ENCODE results near the gene POU6F2. TPM values are rescaled to one million over a fixed set of nuclear protein-coding genes. Genes with fewer than 3 reads are reported as not detected.

The POU6F2 gene
- total and polyA plus RNA-seq, 8 donors, result 0.37 TPM; not detected in 7

DNA sequence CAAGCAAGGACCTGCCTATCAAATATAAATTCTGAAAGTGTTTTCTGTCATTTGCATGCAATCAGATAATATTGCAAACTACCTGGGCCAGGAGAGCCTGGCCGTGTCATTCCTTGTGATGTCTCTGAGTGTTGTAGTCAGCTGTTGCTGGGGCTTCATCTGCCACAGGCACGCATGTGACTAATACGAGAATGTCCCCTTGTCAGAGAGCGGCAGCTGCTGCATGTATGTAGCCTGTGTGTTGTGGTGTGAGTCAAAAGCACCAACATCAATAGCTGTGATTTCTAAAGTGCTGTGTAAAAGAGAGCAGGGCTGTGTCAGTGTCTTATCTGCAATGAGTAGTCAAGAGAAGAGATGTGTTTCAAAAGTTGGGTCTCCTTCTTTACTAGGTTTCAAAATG is 155.4 kb downstream of the POU6F2 start:
- no peaks in the 10 kb centered on the region for H3K27me3 ChIP-seq
- TF ChIP-seq POLR2A (IDR thresholded peaks at IDR 0.05), result no peak
- TF ChIP-seq EP300 (IDR thresholded peaks at IDR 0.05), result no peak
- no peak for TF ChIP-seq POLR2AphosphoS5 (IDR thresholded peaks at IDR 0.05)
- TF ChIP-seq, protein P1, sequence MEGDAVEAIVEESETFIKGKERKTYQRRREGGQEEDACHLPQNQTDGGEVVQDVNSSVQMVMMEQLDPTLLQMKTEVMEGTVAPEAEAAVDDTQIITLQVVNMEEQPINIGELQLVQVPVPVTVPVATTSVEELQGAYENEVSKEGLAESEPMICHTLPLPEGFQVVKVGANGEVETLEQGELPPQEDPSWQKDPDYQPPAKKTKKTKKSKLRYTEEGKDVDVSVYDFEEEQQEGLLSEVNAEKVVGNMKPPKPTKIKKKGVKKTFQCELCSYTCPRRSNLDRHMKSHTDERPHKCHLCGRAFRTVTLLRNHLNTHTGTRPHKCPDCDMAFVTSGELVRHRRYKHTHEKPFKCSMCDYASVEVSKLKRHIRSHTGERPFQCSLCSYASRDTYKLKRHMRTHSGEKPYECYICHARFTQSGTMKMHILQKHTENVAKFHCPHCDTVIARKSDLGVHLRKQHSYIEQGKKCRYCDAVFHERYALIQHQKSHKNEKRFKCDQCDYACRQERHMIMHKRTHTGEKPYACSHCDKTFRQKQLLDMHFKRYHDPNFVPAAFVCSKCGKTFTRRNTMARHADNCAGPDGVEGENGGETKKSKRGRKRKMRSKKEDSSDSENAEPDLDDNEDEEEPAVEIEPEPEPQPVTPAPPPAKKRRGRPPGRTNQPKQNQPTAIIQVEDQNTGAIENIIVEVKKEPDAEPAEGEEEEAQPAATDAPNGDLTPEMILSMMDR (IDR thresholded peaks at IDR 0.05), result no peak
- intact Hi-C loops (cut with DNase I; ENCODE audit: low total_unique reads), result no loop called here
- DNase-seq, result no peak
- H3K27ac ChIP-seq, result no peak overlapping the region
- WGBS, 5 donors, result 74 to 87% (median 81%) methylated on average over 4 of the region's 4 CpGs
- no peak overlapping the region for H3K4me3 ChIP-seq
- H3K4me1 ChIP-seq, result no peaks in the 10 kb centered on the region
- H3K36me3 ChIP-seq, result no peaks in the 10 kb centered on the region
- no peaks in the 10 kb centered on the region for H3K9me3 ChIP-seq

DNA sequence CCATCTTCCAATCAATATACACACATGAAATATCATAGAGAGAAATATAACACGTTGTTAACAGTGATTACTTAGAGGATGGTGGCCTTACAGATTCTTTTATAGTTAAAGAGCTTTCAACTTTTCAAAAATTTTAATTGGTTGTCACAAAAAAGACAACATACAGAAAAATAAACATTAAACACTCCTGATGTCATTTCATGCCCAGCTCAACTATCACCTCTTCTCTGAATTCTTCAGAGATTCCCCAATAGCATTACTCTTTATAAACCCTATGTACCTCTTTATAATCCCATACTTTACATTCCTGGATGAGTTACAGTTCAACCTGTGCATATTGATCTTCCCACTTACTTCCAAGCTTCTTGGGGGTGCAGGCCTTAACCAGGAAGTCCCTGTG is 159.8 kb downstream of the POU6F2 start:
- TF ChIP-seq EP300 (IDR thresholded peaks at IDR 0.05), result no peak
- TF ChIP-seq POLR2A (IDR thresholded peaks at IDR 0.05), result no peak
- TF ChIP-seq, protein P1 (IDR thresholded peaks at IDR 0.05), result no peak
- TF ChIP-seq POLR2AphosphoS5 (IDR thresholded peaks at IDR 0.05), result no peak
- Histone ChIP-seq H3K36me3 (no peaks in the 10 kb centered on the region), H3K27ac (no peak overlapping the region), H3K4me3 (no peak overlapping the region), H3K4me1 (no peaks in the 10 kb centered on the region), H3K9me3 (peaks cover 0 to 11% (median 5%) of the 10 kb centered on the region in 4 donors), H3K27me3 (no peaks in the 10 kb centered on the region)
- DNase-seq, result no peak
- intact Hi-C loops (cut with DNase I; ENCODE audit: low total_unique reads), result no loop called here
- WGBS, 5 donors, result 79 to 84% (median 83%) methylated on average over 1 of the region's 1 CpG

DNA sequence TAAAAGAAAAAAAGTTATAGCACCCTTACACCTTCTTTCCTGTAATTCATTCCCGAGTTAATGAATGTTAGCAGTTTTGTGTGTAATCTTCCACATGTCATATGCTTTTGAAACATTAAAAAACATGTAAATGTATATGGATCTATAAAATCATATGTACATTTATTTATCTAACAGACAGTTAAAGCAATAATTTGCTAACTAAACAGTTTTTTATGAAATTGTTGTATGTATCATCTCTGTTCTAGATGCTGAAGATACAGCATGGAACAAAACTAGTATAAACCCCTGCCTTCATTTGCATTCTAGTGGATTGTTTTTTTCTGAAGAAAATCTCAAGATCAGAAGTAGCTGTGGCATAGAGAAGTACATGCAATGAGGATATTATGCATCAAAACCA is 165.0 kb downstream of the POU6F2 start:
- Histone ChIP-seq H3K27me3 (no peaks in the 10 kb centered on the region), H3K27ac (no peak overlapping the region), H3K36me3 (no peaks in the 10 kb centered on the region), H3K4me3 (no peak overlapping the region), H3K9me3 (peaks cover 0 to 11% (median 5%) of the 10 kb centered on the region in 4 donors), H3K4me1 (no peaks in the 10 kb centered on the region)
- intact Hi-C loops (cut with DNase I; ENCODE audit: low total_unique reads), result no loop called here
- TF ChIP-seq, protein P1 (IDR thresholded peaks at IDR 0.05), result no peak
- TF ChIP-seq POLR2AphosphoS5 (IDR thresholded peaks at IDR 0.05), result no peak
- TF ChIP-seq POLR2A (IDR thresholded peaks at IDR 0.05), result no peak
- TF ChIP-seq EP300 (IDR thresholded peaks at IDR 0.05), result no peak
- DNase-seq, result no peak
- 79 to 89% (median 84%) methylated on average over 1 of the region's 1 CpG for WGBS, 5 donors

DNA sequence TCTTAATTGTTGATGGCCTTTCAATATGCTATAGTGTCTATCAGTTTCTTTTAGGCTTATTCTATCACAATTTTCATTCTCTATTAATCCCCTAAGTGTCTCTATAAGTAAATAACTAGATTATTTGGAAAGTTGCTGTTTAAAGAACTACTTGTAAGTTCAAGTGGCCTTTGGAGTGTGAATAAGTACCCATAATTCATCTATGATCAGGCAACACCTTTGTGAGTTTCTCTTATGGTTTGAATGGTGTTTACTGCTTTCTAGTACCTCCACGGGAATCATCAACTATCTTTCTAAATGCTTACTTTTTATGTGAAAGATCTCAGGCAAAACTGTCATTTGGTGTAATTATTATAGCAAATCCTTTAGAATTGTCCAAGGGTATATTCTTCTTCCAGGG is 166.7 kb downstream of the POU6F2 start:
- Histone ChIP-seq H3K4me3 (no peak overlapping the region), H3K4me1 (no peaks in the 10 kb centered on the region), H3K27me3 (no peaks in the 10 kb centered on the region), H3K27ac (no peak overlapping the region), H3K9me3 (peaks cover 0 to 11% (median 5%) of the 10 kb centered on the region in 4 donors), H3K36me3 (no peaks in the 10 kb centered on the region)
- intact Hi-C loops (cut with DNase I; ENCODE audit: low total_unique reads), result no loop called here
- no peak for TF ChIP-seq POLR2A (IDR thresholded peaks at IDR 0.05)
- TF ChIP-seq, protein P1 (IDR thresholded peaks at IDR 0.05), result no peak
- no peak for TF ChIP-seq POLR2AphosphoS5 (IDR thresholded peaks at IDR 0.05)
- no peak for TF ChIP-seq EP300 (IDR thresholded peaks at IDR 0.05)
- WGBS, 5 donors, result 73 to 86% (median 80%) methylated on average over 1 of the region's 1 CpG
- no peak for DNase-seq
